ENCODE results near the gene CASZ1. TPM values are rescaled to one million over a fixed set of nuclear protein-coding genes. Genes with fewer than 3 reads are reported as not detected.
A peak's percentile ranks its signal among the peaks of the same experiment; 100 is the strongest.

The CASZ1 gene
- total RNA-seq, 2 donors from 2014 or later: 90.9 to 96.9 TPM

DNA sequence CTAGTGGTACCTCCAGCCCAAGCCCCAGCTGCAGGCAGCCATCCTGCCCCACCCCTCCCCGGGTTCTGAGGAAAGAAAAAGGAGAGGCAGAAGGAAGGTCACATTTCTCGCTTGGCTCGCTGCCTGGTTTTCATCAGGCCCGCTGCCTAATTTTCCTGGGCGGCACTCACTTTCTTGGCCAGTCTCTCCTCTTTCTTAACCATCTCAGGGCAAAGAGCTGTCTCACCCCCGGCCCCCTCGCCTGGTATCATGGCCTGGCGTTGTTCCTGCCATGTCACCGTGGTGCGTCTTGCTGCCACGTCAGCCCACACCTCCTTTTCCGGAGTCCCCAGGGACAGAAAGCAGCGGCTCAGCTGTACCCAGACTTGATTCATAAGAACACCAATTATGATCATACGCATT is 26.6 kb upstream of the CASZ1 start:
- intact Hi-C loops (cut with DNase I): no loop called here
- Histone ChIP-seq H3K27me3 (replicated peaks; ENCODE audit: insufficient read depth) (no peaks in the 10 kb centered on the region), H3K4me1 (replicated peaks) (no peaks in the 10 kb centered on the region), H3K9me3 (no peaks in the 10 kb centered on the region), H3K27ac (peak overlapping the region; percentile 4 to 5), H3K4me3 (no peak overlapping the region), H3K36me3 (no peaks in the 10 kb centered on the region)
- TF ChIP-seq, protein P1, sequence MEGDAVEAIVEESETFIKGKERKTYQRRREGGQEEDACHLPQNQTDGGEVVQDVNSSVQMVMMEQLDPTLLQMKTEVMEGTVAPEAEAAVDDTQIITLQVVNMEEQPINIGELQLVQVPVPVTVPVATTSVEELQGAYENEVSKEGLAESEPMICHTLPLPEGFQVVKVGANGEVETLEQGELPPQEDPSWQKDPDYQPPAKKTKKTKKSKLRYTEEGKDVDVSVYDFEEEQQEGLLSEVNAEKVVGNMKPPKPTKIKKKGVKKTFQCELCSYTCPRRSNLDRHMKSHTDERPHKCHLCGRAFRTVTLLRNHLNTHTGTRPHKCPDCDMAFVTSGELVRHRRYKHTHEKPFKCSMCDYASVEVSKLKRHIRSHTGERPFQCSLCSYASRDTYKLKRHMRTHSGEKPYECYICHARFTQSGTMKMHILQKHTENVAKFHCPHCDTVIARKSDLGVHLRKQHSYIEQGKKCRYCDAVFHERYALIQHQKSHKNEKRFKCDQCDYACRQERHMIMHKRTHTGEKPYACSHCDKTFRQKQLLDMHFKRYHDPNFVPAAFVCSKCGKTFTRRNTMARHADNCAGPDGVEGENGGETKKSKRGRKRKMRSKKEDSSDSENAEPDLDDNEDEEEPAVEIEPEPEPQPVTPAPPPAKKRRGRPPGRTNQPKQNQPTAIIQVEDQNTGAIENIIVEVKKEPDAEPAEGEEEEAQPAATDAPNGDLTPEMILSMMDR (IDR thresholded peaks at IDR 0.05): no peak
- WGBS: 49% methylated on average over 14 of the region's 14 CpGs
- peak; percentile 39 for DNase-seq (ENCODE audit: low spot score)

DNA sequence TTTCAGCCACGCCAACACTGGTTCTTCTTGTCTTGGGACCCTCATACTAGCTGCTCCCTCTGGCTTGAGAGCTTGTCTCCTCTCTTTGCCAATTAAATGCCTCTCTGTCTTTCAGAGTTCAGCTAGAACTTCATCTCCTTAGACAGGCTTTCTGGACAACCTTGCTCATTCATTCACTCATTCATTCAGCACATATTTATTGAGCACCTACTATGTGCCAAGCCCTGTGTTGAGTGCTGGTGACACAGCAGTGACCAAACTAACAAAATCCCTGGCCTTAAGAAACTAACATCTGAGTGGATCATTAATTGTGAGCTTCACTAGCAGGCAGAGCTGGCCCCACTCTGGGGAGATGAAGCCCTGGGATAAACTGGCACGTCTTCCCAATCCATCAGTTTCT is 24.9 kb upstream of the CASZ1 start:
- H3K4me1 ChIP-seq (replicated peaks): no peaks in the 10 kb centered on the region
- no peaks in the 10 kb centered on the region for H3K36me3 ChIP-seq
- WGBS: 92% methylated on average over 2 of the region's 2 CpGs
- no peaks in the 10 kb centered on the region for H3K27me3 ChIP-seq (replicated peaks; ENCODE audit: insufficient read depth)
- H3K27ac ChIP-seq: no peak overlapping the region
- TF ChIP-seq, protein P1 (IDR thresholded peaks at IDR 0.05): no peak
- TF ChIP-seq POLR2A (IDR thresholded peaks at IDR 0.05) (no peak), POLR2AphosphoS5 (IDR thresholded peaks at IDR 0.05) (no peak)
- no peaks in the 10 kb centered on the region for H3K9me3 ChIP-seq
- no peak for DNase-seq (ENCODE audit: low spot score)
- no peak overlapping the region for H3K4me3 ChIP-seq
- intact Hi-C loops (cut with DNase I): no loop called here

DNA sequence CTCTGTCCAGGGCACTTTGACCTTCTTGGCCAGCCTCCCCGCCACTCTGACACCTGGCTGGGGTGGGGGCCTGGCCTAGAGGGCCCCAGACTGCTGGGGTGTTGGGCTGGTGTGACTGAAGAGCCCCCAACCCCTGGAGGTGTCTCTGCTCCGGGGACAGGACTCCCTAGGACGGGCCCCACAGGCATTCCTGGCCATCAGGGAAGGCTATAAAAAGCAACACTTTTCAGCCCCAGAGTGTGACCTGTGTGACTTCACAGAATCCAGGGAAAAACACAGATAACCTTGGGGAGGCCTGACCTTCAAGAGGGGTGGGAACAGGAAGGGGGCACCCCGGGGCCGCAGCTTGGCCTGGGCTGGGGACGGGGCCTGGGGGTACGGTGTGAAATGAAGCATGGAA is 24.0 kb upstream of the CASZ1 start:
- DNase-seq (ENCODE audit: low spot score): no peak
- WGBS: 78% methylated on average over 7 of the region's 7 CpGs
- no peak for TF ChIP-seq POLR2AphosphoS5 (IDR thresholded peaks at IDR 0.05)
- TF ChIP-seq, protein P1 (IDR thresholded peaks at IDR 0.05): no peak
- no peak for TF ChIP-seq POLR2A (IDR thresholded peaks at IDR 0.05)

DNA sequence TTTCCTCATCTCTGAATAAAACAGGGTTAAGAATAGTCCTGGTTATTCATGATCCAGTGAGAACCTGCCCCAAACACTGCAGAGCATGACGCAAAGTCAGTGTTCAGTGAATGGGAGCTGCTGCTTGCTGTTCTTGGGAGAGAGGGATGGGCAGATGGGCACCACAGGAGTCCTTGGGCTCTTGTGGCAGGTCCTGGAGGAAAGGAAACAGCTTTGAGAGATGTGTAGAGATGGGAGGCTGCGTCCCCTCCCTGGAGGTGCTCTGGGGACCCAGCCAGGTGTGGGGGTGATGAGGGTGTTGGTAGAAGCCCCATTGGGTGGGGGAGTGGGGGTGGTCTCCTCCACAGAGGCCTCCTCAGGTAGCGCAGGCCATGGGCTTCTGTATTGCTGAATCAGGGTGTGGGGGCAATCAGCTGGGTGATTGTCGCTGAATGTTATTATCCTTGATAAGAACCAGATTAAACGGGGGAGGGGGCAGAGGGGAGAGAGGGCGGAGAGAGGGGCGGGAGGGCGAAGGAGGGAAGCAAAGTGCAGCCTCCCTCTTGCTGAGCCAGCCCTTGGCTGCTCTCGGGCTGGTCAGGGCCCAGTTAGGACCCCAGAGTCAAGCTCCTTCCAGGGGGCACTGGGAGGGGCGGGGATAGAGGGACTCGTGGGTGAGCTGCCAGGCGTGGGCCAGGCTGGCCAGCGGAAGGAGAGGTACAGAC is 22.9 kb upstream of the CASZ1 start:
- H3K27ac ChIP-seq: peak overlapping the region in 1 of 2 donors; percentile 33
- WGBS: 89% methylated on average over 13 of the region's 13 CpGs
- intact Hi-C loops (cut with DNase I): no loop called here

More for the DNA sequence above, 24.0 kb upstream of the CASZ1 start:
- Histone ChIP-seq H3K4me1 (replicated peaks) (peaks cover 7% of the 10 kb centered on the region), H3K4me3 (no peak overlapping the region), H3K9me3 (no peaks in the 10 kb centered on the region), H3K27me3 (replicated peaks; ENCODE audit: insufficient read depth) (no peaks in the 10 kb centered on the region), H3K36me3 (no peaks in the 10 kb centered on the region), H3K27ac (no peak overlapping the region)
- intact Hi-C loops (cut with DNase I): no loop called here

More for the DNA sequence above, 22.9 kb upstream of the CASZ1 start:
- Histone ChIP-seq H3K4me1 (replicated peaks) (peaks cover 11% of the 10 kb centered on the region), H3K9me3 (no peaks in the 10 kb centered on the region), H3K36me3 (no peaks in the 10 kb centered on the region), H3K4me3 (no peak overlapping the region), H3K27me3 (replicated peaks; ENCODE audit: insufficient read depth) (no peaks in the 10 kb centered on the region)
- DNase-seq (ENCODE audit: low spot score): no peak
- no peak for TF ChIP-seq POLR2A (IDR thresholded peaks at IDR 0.05)
- no peak for TF ChIP-seq POLR2AphosphoS5 (IDR thresholded peaks at IDR 0.05)
- TF ChIP-seq, protein P1 (IDR thresholded peaks at IDR 0.05): no peak
